ENCODE data around the gene ADAM8.
"Not testable (repeated sequence)": the region's sequence is repeated elsewhere in the genome, so short reads cannot be mapped to it uniquely, and the experiment has no call there.

ADAM8 gene

GRCh38 chr10:133231244-133231945 lies 45.3 kb downstream of the ADAM8 start:
- no peak for DNase-seq (ENCODE audit: low spot score)

DNA sequence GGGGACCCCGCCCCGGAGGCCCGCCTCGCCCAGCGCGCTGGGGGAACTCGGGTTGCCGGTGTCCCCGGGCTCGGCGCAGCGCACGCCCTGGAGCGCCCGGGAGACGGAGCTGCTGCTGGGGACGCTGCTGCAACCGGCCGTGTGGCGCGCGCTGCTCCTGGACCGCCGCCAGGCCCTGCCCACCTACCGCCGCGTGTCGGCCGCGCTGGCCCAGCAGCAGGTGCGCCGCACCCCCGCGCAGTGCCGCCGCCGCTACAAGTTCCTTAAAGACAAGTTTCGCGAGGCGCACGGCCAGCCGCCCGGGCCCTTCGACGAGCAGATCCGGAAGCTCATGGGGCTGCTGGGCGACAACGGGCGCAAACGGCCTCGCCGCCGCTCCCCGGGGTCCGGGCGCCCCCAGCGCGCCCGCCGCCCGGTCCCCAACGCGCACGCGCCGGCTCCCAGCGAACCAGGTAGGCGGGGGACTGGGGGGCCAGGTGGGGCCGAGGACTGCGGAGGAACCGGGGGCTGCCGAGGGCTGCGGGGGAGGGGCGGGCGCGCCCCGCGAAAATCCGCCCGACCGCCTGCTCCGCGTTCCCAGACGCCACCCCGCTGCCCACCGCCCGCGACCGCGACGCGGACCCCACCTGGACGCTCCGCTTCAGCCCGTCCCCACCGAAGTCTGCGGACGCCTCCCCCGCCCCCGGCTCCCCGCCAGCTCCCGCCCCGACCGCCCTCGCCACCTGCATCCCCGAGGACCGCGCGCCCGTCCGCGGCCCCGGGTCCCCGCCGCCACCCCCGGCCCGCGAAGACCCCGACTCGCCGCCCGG lies 46.1 kb downstream of the ADAM8 start:
- no peak for DNase-seq (ENCODE audit: low spot score)

- no peak for DNase-seq (ENCODE audit: low spot score)
These were observed 46.7 kb downstream of the ADAM8 start, which contains the start of gene UTF1 for GRCh38 chr10:133230044-133230361. UTF1 (plus strand) TSS chr10:133230217; CDS start chr10:133230289, 72 bp downstream.

- no peak for DNase-seq (ENCODE audit: low spot score)
These were observed 47.2 kb downstream of the ADAM8 start for GRCh38 chr10:133229265-133230043.

DNA sequence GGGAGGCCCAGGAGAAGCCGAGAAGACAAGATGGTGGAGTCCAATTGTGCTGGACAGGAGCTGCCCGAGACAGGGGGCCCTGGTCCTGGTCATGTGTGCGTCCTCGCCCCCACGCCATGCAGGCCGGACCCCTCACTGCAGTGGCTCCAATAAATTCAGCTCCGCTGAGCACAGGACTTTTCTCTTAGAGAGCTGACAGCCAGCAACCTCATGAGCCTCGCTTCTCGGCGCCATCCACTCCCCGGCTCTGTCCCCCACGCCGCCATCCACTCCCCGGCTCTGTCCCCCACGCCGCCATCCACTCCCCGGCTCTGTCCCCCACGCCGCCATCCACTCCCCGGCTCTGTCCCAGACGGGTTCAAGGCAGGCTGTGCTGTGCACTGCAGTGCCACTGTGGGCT lies 49.4 kb downstream of the ADAM8 start:
- DNase-seq (ENCODE audit: low spot score), result no peak

- DNase-seq (ENCODE audit: low spot score), result no peak
These were observed 50.3 kb downstream of the ADAM8 start for GRCh38 chr10:133226251-133226808.

GRCh38 chr10:133225707-133226191 lies 50.9 kb downstream of the ADAM8 start:
- DNase-seq (ENCODE audit: low spot score), result peak; percentile 18

DNA sequence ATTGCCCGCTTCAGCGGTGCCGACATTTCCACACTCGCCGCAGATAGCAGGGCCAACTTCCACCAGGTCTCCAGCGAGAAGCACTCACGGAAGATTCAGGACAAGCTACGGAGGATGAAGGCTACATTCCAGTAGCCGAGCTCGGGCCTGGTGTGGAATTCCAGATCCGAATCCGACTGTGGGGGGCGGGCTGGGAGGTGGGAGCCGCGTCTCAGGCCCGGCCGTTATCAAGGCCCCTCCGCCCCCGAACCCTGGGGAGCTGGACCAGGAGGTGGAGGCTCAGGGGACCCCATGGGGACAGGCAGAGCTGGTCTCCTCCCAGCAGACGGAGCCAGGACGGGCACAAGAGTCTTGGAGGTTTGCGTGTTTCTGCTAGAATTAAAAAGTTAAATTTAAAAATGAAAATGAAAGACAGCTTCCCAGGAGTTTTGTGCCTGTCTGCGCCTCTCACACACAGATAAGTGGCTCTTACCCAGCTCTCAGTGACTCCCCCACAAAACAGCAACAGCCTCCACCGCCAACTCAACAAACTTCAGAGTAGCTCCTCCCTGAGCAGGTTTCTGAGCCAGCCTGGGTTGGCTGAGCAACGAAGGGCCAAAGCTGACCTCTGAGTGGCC lies 51.8 kb downstream of the ADAM8 start:
- DNase-seq (ENCODE audit: low spot score), result no peak

GRCh38 chr10:133224076-133224475 lies 52.6 kb downstream of the ADAM8 start:
- no peak for DNase-seq (ENCODE audit: low spot score)

DNA sequence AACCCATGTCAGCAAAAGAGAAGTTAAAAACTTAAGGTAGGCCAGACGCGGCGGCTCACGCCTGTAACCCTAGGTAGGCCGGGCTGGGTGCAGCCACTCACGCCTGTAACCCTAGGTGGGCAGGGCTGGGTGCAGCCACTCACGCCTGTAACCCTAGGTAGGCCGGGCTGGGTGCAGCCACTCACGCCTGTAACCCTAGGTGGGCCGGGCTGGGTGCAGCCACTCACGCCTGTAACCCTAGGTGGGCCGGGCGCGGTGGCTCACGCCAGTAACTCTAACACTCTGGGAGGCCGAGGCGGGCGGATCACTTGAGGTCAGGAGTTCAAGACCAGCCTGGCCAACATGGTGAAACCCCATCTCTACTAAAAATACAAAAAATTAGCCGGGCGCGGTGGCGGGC lies 54.9 kb downstream of the ADAM8 start:
- DNase-seq (ENCODE audit: low spot score), result not testable (repeated sequence)

GRCh38 chr10:133221331-133221730 lies 55.3 kb downstream of the ADAM8 start:
- DNase-seq (ENCODE audit: low spot score), result no peak

GRCh38 chr10:133219782-133220181 lies 56.9 kb downstream of the ADAM8 start:
- DNase-seq (ENCODE audit: low spot score), result no peak

- DNase-seq (ENCODE audit: low spot score), result no peak
These were observed 57.8 kb downstream of the ADAM8 start for GRCh38 chr10:133218891-133219290.

DNA sequence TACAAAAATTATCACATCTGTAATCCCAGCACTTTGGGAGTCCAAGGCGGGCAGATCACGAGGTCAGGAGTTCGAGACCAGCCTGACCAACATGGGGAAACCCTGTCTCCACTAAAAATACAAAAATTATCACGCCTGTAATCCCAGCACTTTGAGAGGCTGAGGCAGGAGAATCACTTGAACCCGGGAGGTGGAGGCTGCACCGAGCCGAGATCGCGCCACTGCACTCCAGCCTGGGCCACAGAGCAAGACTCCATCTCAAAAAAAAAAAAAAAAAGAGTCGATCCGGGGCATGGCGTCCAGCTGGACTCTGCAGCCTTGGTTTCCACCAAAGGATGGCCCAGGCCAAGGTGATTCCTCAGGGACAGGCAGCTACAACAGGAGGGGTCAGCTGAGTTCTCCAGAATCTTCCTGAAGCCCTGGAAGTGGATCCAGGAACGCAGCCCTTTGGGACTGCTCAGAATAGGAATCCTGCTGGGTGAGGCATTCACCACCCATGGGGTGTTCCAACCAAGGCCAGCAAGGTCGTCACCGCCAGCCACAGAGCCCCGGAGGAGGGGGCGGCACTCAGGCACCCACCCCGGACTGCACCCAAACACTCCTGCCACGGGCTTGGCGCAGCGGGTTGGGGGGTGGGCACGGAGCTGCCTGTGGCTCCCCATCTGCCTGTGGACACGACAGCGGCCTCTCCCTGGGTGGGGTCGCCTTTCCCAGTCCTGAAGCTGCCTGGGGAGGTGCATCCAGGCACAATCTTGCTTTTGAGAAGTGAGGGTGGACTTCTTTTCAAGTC lies 58.7 kb downstream of the ADAM8 start:
- DNase-seq (ENCODE audit: low spot score), result no peak

GRCh38 chr10:133216776-133217175 lies 59.9 kb downstream of the ADAM8 start:
- no peak for DNase-seq (ENCODE audit: low spot score)

- DNase-seq (ENCODE audit: low spot score), result no peak
These were observed 61.1 kb downstream of the ADAM8 start for GRCh38 chr10:133215586-133215985.

DNA sequence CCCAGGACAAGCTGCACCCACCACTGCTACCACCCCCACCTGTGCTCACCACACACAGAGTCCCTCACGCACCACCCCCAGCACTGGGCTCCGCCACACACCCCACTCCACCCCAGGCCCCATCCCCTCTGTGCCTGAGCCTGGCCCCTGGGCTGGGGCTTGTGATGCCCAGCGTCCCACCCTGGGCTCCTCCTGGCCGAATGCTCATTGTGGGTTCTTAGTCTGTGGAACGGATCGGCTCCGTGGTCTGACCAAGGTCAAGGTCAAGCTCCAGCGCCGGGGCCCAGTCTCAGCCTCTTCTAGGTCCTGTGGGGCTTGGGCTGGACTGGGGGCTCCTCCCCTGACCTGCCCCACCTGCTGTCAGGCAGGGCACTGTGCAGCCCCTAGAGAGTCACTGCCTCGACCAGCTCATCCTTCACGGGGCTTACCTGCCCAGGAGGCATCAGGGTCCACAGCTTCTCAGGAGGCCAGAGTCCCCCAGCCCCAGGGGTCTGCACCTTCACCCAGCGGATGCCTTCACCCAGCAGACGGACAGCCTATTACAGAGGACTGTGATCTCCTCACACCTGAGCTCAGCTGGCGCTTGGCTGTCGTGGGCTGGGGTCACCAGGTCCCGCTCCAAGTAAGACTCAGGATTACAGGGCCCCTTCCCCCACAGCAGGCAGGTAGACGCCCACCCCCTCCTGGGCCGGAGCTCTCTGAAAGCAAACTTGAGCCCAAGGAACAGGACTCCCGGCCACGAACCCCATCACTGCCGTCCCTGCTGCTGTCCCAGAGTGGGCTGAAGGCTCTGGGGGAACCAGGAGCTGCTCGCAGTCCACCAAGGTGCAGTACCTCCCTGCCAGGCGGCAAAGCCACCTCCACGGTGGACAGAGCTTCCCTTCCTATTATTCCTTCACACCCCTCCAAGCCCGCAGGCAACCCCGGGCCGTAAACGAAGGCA lies 61.9 kb downstream of the ADAM8 start:
- no peak for DNase-seq (ENCODE audit: low spot score)

DNA sequence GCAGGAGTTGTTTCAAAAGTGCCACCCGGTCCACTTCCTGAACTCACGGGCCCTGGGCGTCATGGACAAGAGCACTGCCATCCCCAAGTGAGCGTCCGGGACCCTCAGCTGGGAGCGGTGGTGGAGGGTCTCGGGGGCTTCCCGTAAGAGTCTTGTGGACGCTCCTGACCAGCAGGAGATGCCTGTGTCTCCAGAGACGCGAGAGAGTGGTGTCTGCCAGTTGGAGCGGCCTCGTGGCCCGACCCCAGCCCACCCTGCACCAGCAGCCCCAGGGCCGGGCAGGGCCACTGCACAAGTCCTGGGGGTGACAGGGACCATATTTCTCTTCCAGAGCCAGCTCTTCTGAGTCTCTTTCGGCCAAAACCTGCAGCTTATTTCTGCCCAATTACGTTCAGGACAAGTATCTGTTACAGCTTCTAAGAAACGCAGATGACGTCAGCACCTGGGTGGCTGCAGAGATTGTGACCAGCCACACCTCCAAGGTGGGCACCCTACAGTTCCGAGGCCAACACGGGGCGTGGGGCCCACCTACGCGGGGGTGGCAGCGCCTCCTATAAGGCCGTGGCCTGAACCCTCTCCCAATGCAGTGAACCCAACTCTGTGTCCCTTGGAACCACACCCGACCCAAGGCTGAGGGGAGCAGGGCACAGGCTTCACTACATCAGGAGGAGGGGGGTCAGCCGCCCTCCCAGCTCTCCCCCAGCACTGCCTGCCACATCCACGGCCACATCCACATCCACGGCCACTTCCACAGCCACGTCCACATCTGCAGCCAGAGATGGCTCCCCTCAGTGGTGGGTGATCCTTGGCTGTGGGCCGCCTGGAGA lies 62.8 kb downstream of the ADAM8 start:
- no peak for DNase-seq (ENCODE audit: low spot score)
